ENCODE data around the gene PTPRM.

Gene PTPRM

GRCh38 chr18:7896805-7897518 is 329.8 kb downstream of the PTPRM start:
- no peak overlapping the region for H3K4me3 ChIP-seq (ENCODE audit: low read length)
- DNase-seq (ENCODE audit: low read depth, low spot score), result no peak

GRCh38 chr18:7898181-7898580 is 331.1 kb downstream of the PTPRM start:
- no peak for DNase-seq (ENCODE audit: low read depth, low spot score)
- no peak overlapping the region for H3K4me3 ChIP-seq (ENCODE audit: low read length)

GRCh38 chr18:7899078-7899477 is 332.0 kb downstream of the PTPRM start:
- no peak overlapping the region for H3K4me3 ChIP-seq (ENCODE audit: low read length)
- no peak for DNase-seq (ENCODE audit: low read depth, low spot score)

- DNase-seq (ENCODE audit: low read depth, low spot score), result no peak
Observed at GRCh38 chr18:7900091-7900490, 333.0 kb downstream of the PTPRM start.

GRCh38 chr18:7901657-7902056 is 334.5 kb downstream of the PTPRM start:
- H3K4me3 ChIP-seq (ENCODE audit: low read length), result no peak overlapping the region
- no peak for DNase-seq (ENCODE audit: low read depth, low spot score)

More at GRCh38 chr18:7900091-7900490, 333.0 kb downstream of the PTPRM start:
- H3K4me3 ChIP-seq (ENCODE audit: low read length), result no peak overlapping the region

- no peak for DNase-seq (ENCODE audit: low read depth, low spot score)
- H3K4me3 ChIP-seq (ENCODE audit: low read length), result no peak overlapping the region
Observed at GRCh38 chr18:7902399-7902839, 335.3 kb downstream of the PTPRM start.

GRCh38 chr18:7904529-7904928 is 337.4 kb downstream of the PTPRM start:
- no peak overlapping the region for H3K4me3 ChIP-seq (ENCODE audit: low read length)
- DNase-seq (ENCODE audit: low read depth, low spot score), result no peak

- DNase-seq (ENCODE audit: low read depth, low spot score), result no peak
- no peak overlapping the region for H3K4me3 ChIP-seq (ENCODE audit: low read length)
Observed at GRCh38 chr18:7908681-7909299, 341.7 kb downstream of the PTPRM start.

- no peak overlapping the region for H3K4me3 ChIP-seq (ENCODE audit: low read length)
- DNase-seq (ENCODE audit: low read depth, low spot score), result no peak
Observed at GRCh38 chr18:7914834-7915670, 347.9 kb downstream of the PTPRM start.

GRCh38 chr18:7918701-7919100 is 351.6 kb downstream of the PTPRM start:
- no peak overlapping the region for H3K4me3 ChIP-seq (ENCODE audit: low read length)
- DNase-seq (ENCODE audit: low read depth, low spot score), result no peak

GRCh38 chr18:7919565-7919964 is 352.4 kb downstream of the PTPRM start:
- H3K4me3 ChIP-seq (ENCODE audit: low read length), result no peak overlapping the region
- no peak for DNase-seq (ENCODE audit: low read depth, low spot score)

- no peak overlapping the region for H3K4me3 ChIP-seq (ENCODE audit: low read length)
- DNase-seq (ENCODE audit: low read depth, low spot score), result no peak
Observed at GRCh38 chr18:7921938-7922587, 354.9 kb downstream of the PTPRM start.

GRCh38 chr18:7923105-7923504 is 356.0 kb downstream of the PTPRM start:
- no peak for DNase-seq (ENCODE audit: low read depth, low spot score)
- no peak overlapping the region for H3K4me3 ChIP-seq (ENCODE audit: low read length)

- no peak for DNase-seq (ENCODE audit: low read depth, low spot score)
- H3K4me3 ChIP-seq (ENCODE audit: low read length), result no peak overlapping the region
Observed at GRCh38 chr18:7924616-7925015, 357.5 kb downstream of the PTPRM start.

GRCh38 chr18:7926526-7926925 is 359.4 kb downstream of the PTPRM start:
- no peak overlapping the region for H3K4me3 ChIP-seq (ENCODE audit: low read length)
- peak; percentile 6 for DNase-seq (ENCODE audit: low read depth, low spot score)

GRCh38 chr18:7927119-7927518 is 360.0 kb downstream of the PTPRM start:
- H3K4me3 ChIP-seq (ENCODE audit: low read length), result no peak overlapping the region
- no peak for DNase-seq (ENCODE audit: low read depth, low spot score)

- H3K4me3 ChIP-seq (ENCODE audit: low read length), result no peak overlapping the region
- DNase-seq (ENCODE audit: low read depth, low spot score), result no peak
Observed at GRCh38 chr18:7931763-7932162, 364.6 kb downstream of the PTPRM start.

- no peak overlapping the region for H3K4me3 ChIP-seq (ENCODE audit: low read length)
- DNase-seq (ENCODE audit: low read depth, low spot score), result no peak
Observed at GRCh38 chr18:7937268-7937667, 370.2 kb downstream of the PTPRM start.

GRCh38 chr18:7939521-7939920 is 372.4 kb downstream of the PTPRM start:
- no peak overlapping the region for H3K4me3 ChIP-seq (ENCODE audit: low read length)
- DNase-seq (ENCODE audit: low read depth, low spot score), result no peak

GRCh38 chr18:7940379-7940778 is 373.3 kb downstream of the PTPRM start:
- no peak for DNase-seq (ENCODE audit: low read depth, low spot score)
- H3K4me3 ChIP-seq (ENCODE audit: low read length), result no peak overlapping the region
